ENCODE results near the gene THTPA.
"Not testable (repeated sequence)": the region's sequence is repeated elsewhere in the genome, so short reads cannot be mapped to it uniquely, and the experiment has no call there.

The THTPA gene

GRCh38 chr14:23608454-23608853, 52.4 kb downstream of the THTPA start:
- TF ChIP-seq CTCF (IDR thresholded peaks at IDR 0.05; ENCODE audit: low read depth, low read length): no peak
- Histone ChIP-seq H3K9me3 (no peaks in the 10 kb centered on the region), H3K36me3 (no peaks in the 10 kb centered on the region), H3K4me1 (no peaks in the 10 kb centered on the region), H3K27me3 (peaks cover 15% of the 10 kb centered on the region), H3K4me3 (ENCODE audit: low read depth, low read length) (no peak overlapping the region)
- no peak for DNase-seq

- no peaks in the 10 kb centered on the region for H3K4me1 ChIP-seq
- no peak for TF ChIP-seq CTCF (IDR thresholded peaks at IDR 0.05; ENCODE audit: low read depth, low read length)
- no peaks in the 10 kb centered on the region for H3K36me3 ChIP-seq
- no peaks in the 10 kb centered on the region for H3K9me3 ChIP-seq
- no peak overlapping the region for H3K4me3 ChIP-seq (ENCODE audit: low read depth, low read length)
- peaks cover 16% of the 10 kb centered on the region for H3K27me3 ChIP-seq
- DNase-seq: no peak
Measured at GRCh38 chr14:23609001-23609400, 52.9 kb downstream of the THTPA start.

GRCh38 chr14:23609411-23610089, 53.5 kb downstream of the THTPA start:
- DNase-seq; H3K36me3 ChIP-seq; H3K9me3 ChIP-seq; H3K4me1 ChIP-seq; H3K4me3 ChIP-seq (ENCODE audit: low read depth, low read length): not testable (repeated sequence)
- H3K27me3 ChIP-seq: peaks cover 16% of the 10 kb centered on the region
